HG03457 (cell line): Measurements from ENCODE around the gene CA10.

Source experiments
- ATAC-seq: cut with Tn5 transposase; IDR thresholded peaks from one replicate; pipeline ENCODE4 v1.9.1; 2021; ENCODE audit warnings: moderate number of reproducible peaks; ENCODE audit not compliant: unreplicated experiment

The CA10 gene

GRCh38 chr17:52049051-52049450, 109.5 kb downstream of the CA10 start:
- ATAC-seq = no peak

DNA sequence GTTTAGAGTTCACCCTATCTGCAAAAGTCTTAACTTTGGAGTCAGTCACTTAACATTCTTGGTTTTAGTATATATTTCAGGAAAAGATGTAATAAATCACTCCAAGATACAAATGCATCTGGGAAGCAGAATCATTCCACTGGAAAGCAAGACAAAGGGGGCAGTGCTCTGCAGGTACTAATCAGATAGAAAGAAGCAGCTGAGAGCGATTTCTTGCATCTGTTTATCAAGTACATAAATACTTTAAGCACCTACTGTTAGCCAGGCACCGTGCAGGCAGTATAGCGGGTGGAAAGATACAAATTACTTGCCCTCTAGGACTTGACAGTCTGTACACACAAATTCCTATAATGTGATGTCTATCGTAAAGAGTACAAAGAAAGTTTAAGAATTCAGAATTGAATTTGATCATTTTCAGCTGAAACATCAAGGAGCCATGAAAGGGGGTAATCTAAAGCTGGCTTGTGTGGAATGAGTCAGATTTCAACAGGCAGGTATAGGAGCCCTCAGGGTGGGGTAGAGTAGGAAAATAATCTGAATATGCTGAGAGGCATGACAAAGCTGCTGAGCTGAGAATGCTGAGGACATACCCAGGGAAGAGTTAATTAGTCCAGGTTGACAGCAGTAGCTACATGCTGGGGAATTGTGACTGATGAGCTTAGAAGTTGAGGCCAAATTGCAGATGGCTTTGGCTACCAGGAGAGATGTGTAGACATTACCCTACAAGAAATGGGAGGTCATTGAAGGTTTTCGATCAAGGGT, 110.2 kb downstream of the CA10 start:
- ATAC-seq = no peak

- ATAC-seq = no peak
These were observed 111.4 kb downstream of the CA10 start for GRCh38 chr17:52047086-52047485.

- no peak for ATAC-seq
These were observed 117.3 kb downstream of the CA10 start for GRCh38 chr17:52041123-52041617.

GRCh38 chr17:52036416-52036815, 122.1 kb downstream of the CA10 start:
- no peak for ATAC-seq

GRCh38 chr17:52035336-52035915, 123.1 kb downstream of the CA10 start:
- ATAC-seq = no peak

DNA sequence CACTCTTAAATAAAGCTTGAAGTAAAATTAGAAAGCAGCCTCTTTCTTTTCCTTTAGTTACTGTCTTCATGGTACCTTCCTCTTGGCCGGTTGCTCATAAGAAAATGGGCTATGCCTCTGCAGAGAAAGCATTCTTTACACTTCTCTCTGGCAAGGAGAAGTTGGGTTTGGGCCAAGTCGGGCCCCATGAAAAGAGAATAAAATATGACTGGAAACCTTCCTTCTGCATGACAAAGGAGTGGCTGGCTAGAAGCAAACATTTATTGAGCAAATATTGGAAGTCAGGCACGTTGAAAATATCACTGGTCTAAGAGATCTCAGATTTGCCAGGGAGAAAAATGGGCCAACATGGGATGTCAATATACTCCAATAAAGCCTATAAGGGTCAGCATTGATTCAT, 126.1 kb downstream of the CA10 start:
- ATAC-seq = no peak

DNA sequence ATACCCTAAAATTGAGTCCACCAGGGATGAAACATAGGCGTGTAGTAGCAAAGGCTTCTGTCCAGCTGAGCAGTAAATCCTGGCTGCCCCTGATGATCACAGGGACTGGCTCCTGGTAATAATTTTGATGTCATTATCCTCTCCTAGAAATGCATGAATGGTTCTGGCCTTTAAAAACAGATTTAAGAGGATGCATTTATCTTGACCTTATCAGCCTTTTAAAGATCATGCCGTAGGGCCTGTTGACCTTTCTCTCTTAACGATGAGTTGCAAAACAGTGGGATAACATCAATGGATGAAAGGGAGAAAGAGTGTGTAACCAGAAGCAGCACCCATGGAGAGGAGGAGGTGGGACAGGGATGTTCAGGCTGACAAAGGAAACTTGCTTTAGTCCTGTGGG, 128.5 kb downstream of the CA10 start:
- no peak for ATAC-seq

DNA sequence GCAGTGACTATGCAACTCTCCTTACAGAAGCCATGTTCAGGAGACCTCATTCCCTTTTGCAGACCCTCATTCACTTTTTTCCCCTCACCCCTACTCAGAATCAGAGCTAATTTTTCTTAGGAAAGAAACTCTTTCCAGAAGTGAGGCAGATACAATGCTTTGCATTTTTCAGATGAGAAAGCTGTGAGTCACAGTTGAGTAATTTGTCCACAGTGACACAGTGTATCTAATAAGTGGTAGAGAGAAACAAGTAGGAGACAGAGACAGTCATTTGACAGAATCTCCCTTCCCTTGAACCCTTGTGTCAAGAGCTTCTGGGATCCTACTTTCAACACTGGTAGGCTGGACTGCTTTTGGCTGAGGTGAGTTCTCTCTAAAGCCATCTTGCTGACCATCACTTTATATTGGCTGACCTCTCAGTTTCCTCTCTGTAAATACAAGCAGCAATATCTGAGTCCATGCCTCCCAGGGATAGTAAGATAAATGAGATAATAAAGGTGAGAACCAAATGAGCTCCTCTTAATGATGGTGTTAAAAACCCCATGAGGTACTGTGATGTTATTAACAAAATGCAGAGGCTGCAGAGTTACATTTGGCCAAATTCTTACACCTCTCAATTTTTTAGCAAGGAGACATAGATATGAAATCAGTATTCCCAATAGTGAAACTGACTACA, 130.8 kb downstream of the CA10 start:
- ATAC-seq = no peak

DNA sequence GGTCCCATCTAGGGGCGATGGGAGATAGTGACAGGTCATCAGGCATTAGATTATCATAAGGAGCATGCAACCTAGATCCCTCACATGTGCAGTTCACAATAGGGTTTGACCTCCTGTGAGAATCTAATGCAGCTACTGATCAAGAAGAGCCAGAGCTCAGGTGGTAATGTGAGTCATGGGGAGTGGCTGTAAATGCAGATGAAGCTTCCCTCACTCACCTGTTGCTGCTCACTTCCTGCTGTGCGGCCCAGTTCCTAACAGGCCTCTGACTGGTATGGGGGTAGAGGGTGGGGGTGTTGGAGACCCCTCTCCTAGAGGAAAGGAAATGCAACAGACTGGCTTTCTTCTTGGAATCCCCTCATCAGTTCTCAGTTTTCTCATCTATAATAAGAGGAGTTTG, 131.4 kb downstream of the CA10 start:
- ATAC-seq = no peak

DNA sequence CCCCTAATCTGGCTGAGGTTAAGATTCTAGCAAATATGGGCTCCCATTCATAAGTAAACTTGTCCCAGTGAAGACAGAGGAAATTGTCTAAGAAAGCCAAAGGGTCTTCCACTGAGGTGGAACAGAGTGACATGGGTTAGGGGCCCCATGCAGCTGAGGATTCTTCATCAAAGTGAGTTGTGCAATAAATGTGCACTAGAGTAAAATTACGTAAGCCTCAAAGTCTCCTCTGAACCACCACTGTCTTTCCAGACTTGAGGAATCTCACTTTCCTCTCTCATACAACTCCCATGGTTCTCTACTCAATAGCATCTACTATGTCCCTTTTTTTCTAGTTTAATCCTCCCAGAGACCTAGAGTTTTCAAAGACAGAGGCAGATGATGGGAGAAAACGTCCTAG, 132.4 kb downstream of the CA10 start:
- no peak for ATAC-seq

- no peak for ATAC-seq
These were observed 133.3 kb downstream of the CA10 start for GRCh38 chr17:52025236-52025635.

DNA sequence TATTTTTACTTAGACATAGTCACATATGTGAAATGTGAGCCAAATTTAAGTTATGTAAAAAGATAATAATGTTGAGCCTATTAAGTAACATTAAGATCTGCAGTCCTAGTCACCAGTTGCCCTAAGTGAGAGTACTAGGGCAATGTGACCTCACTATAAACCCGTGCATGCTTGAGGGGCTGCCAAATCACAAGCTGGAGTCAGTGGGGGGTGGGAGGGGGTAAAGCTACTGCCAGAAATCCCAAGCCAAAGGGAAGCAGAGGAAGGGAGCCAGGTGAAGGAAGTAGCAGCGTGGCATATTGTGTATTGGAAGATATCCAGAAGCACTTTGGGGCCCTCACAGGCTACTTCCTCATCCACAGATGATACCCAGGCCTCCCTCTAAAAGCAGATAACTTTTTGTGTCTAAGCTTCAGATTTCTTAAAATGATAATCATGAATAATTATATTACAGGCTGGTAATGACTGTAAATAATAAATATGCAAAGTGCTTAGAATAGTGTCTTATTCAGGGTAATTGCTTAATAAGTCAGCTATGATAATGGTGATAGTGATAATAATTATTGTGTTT, 134.1 kb downstream of the CA10 start:
- ATAC-seq = no peak

- no peak for ATAC-seq
These were observed 147.4 kb downstream of the CA10 start for GRCh38 chr17:52011064-52011463.

- ATAC-seq = no peak
These were observed 158.9 kb downstream of the CA10 start for GRCh38 chr17:51999654-52000053.

- no peak for ATAC-seq
These were observed 160.8 kb downstream of the CA10 start for GRCh38 chr17:51997723-51998122.

- ATAC-seq = no peak
These were observed 162.6 kb downstream of the CA10 start for GRCh38 chr17:51995797-51996403.

DNA sequence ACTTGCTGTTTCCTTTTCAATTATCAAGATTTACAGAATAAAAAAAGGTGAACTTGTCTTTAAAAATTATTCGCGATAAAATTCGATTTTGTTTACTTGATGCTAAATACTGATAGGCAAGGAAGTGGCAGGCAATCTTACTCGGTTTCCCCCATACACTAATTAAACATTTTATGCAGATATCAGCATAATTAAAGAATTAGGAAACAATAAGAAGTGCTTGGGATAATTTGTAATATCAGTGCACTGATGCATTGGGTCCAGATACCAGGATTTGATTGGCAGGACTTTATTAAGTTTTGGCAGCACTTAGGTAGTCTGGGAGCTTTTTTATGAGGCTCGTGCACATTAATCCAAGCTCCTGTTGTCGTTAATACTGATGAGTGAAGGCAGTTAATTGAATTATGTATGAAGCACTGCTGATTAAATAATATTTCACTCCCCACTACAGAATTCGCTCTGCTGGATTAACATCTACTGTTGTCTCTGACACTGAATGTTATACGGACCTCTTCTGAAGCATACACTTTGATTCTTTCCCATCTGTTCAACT, 165.6 kb downstream of the CA10 start:
- no peak for ATAC-seq

DNA sequence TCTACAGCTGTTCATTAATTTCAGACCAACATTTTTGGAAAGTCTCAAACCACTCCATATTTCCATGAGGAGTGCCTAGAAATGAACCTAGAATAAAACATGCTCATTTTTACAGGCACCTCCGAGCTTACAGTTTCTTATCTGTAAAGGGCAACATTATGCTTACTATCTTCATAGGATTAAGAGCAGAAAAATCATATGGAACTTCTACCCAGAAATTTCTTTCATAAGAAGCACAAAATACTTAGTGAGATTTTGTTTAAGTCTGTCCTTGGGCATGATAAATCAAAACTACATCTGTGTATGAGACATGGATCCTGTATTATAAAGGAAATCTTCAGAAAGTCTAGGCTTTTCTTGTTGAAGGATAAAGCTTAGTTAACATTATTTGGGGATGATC, 187.4 kb downstream of the CA10 start:
- no peak for ATAC-seq

- no peak for ATAC-seq
These were observed 196.8 kb downstream of the CA10 start for GRCh38 chr17:51961689-51962088.

DNA sequence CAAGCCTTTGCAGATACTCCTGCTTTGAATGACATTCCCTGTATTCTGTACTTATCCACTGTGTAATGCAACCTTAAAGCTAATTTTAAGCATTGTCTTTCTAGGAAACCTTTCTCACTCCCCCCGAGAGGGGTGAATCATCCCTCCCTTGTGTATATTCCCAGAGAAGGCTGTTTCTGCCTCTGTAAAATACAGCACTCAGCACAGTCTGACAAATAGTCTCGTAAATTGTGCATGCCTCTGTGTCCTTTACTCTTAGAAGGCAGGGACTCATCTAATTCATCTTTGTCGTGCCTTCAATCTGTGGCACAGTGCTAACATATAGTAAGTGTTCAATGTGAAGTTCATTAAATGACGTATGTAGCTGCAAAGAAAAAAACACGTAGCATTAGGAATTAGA, 200.7 kb downstream of the CA10 start:
- no peak for ATAC-seq
